Ovary (tissue), 3 donors: ENCODE measurements around the gene FAM210A.

Experiments used
- CTCF ChIP-seq, 3 donors: fragments of 450-650 bp in 2 of 3; fragments of 200-600 bp in 1 of 3; IDR thresholded peaks; one replicate each; pipeline versions ENCODE4 v1.5.1 to v1.8.0; 2016 to 2022; ENCODE audit warnings: antibody characterized with exemption in 3 of 3, mild to moderate bottlenecking in 1 of 3
- EP300 ChIP-seq: sonication (generic); formaldehyde crosslinking; IDR thresholded peaks from one replicate; pipeline ENCODE4 v1.6.1; 2017; ENCODE audit warnings: antibody characterized with exemption
- donor health status: DM: no; HTN: no; CAD: no.

- TF ChIP-seq CTCF (IDR thresholded peaks at IDR 0.05) (no peak), EP300 (no peak)
These were observed 29.4 kb downstream of the FAM210A start for GRCh38 chr18:13696961-13697360.
